NB4 (cell line): Measurements from ENCODE around the gene ADAMTS7.
"Not testable (repeated sequence)": the region's sequence is repeated elsewhere in the genome, so short reads cannot be mapped to it uniquely, and the experiment has no call there.

Experiments used
- MAX ChIP-seq: IDR thresholded peaks from 2 replicates; pipeline ENCODE4 v1.6.1; 2011; ENCODE audit warnings: low read depth, low read length
- POLR2A ChIP-seq: IDR thresholded peaks from 2 replicates; pipeline ENCODE4 v1.6.1; 2011; ENCODE audit warnings: mild to moderate bottlenecking; ENCODE audit not compliant: insufficient read length; ENCODE audit errors: extremely low read depth

DNA sequence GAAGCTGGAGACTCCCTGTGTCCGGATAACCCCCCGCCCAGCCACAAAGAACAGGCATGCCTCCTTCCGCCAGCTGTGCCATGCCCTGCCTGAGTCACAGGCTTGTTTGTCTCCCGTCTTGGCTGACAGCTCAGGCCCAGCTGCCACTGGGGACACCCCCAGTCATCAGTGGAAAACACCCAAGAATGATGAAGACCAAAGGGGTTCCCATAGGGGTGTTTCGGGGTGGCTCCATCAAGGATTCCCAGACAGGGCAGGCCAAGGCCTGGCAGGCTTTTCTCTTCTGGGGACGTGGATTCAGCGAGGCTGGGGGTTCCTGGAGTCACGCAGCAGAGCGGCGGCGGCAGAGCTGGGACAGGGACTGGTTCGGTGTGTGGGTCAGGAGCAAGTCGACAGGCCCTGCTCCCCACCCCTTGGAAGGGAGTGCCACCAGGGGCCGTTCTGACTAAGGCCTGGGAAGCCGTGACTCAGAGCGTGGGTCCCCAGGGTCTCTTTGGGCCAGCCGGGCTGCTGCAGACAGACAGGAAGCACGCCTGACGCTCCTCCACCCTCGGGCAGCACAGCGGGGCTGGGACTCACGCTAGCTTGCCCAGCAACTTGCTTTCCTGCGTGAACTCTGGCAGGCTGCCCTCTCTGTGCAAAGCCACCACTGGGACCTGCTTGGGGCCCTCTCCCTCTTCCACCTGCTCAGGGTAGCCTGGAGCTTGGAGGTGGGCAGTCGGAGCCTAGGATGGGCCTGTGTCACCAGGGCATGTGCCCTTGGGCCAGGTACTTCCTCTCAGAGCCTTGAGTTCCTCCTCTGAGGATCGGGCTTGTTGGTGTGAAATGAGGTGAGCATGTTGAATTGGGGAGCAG is 54.3 kb downstream of the ADAMTS7 start:
- TF ChIP-seq POLR2A, MAX: not testable (repeated sequence)
